GM19043 (cell line): ENCODE measurements around the gene PPIE.

Experiments used
- ATAC-seq: cut with Tn5 transposase; IDR thresholded peaks from one replicate; pipeline ENCODE4 v1.9.1; 2021; ENCODE audit warnings: low read depth; ENCODE audit not compliant: unreplicated experiment

The PPIE gene

GRCh38 chr1:39720094-39720999 lies 18.3 kb upstream of the PPIE start:
- no peak for ATAC-seq

GRCh38 chr1:39721664-39722063 lies 17.0 kb upstream of the PPIE start:
- ATAC-seq, result no peak

GRCh38 chr1:39722495-39722894 lies 16.2 kb upstream of the PPIE start:
- no peak for ATAC-seq

GRCh38 chr1:39726600-39726999 lies 12.1 kb upstream of the PPIE start:
- no peak for ATAC-seq

GRCh38 chr1:39727221-39727931 lies 11.3 kb upstream of the PPIE start:
- no peak for ATAC-seq

GRCh38 chr1:39727932-39728317 lies 10.8 kb upstream of the PPIE start:
- no peak for ATAC-seq

GRCh38 chr1:39729030-39729429 lies 9.7 kb upstream of the PPIE start:
- ATAC-seq, result no peak

GRCh38 chr1:39729842-39730241 lies 8.8 kb upstream of the PPIE start:
- no peak for ATAC-seq

GRCh38 chr1:39732730-39733129 lies 6.0 kb upstream of the PPIE start:
- no peak for ATAC-seq

GRCh38 chr1:39733161-39733560 lies 5.5 kb upstream of the PPIE start:
- no peak for ATAC-seq

GRCh38 chr1:39735731-39736130 lies 3.0 kb upstream of the PPIE start:
- ATAC-seq, result no peak

GRCh38 chr1:39737546-39738169 lies 1.0 kb upstream of the PPIE start:
- no peak for ATAC-seq

- ATAC-seq, result no peak
Measured at GRCh38 chr1:39745016-39745670, 6.5 kb downstream of the PPIE start.

GRCh38 chr1:39751595-39751994 lies 12.9 kb downstream of the PPIE start:
- no peak for ATAC-seq

- no peak for ATAC-seq
Measured at GRCh38 chr1:39752703-39753102, 14.0 kb downstream of the PPIE start.

- no peak for ATAC-seq
Measured at GRCh38 chr1:39753132-39754025, 14.7 kb downstream of the PPIE start.

- no peak for ATAC-seq
Measured at GRCh38 chr1:39754026-39754570, 15.4 kb downstream of the PPIE start.

- no peak for ATAC-seq
Measured at GRCh38 chr1:39754906-39755504, 16.3 kb downstream of the PPIE start.

GRCh38 chr1:39755965-39756659 lies 17.4 kb downstream of the PPIE start:
- ATAC-seq, result no peak
